ENCODE measurements around the gene KRT1.

Gene KRT1

GRCh38 chr12:52631676-52632459 is 48.3 kb downstream of the KRT1 start:
- no peak overlapping the region for H3K9ac ChIP-seq (ENCODE audit: low read depth, low read length)
- peaks cover 72% of the 10 kb centered on the region for H3K27me3 ChIP-seq (ENCODE audit: control insufficient read depth, insufficient read depth, low read length)
- no peak overlapping the region for H3K4me3 ChIP-seq (ENCODE audit: low read length)
- H3K4me1 ChIP-seq (ENCODE audit: control insufficient read depth, insufficient read depth, low read length) = no peaks in the 10 kb centered on the region
- no peak overlapping the region for H3K4me2 ChIP-seq (ENCODE audit: low read length)
- no peaks in the 10 kb centered on the region for H3K9me3 ChIP-seq (replicated peaks; ENCODE audit: low read length)
- no peaks in the 10 kb centered on the region for H3K36me3 ChIP-seq (ENCODE audit: insufficient read depth, low read length)

GRCh38 chr12:52631264-52631663 is 48.9 kb downstream of the KRT1 start:
- Histone ChIP-seq H3K36me3 (ENCODE audit: insufficient read depth, low read length) (no peaks in the 10 kb centered on the region), H3K4me1 (ENCODE audit: control insufficient read depth, insufficient read depth, low read length) (no peaks in the 10 kb centered on the region), H3K9me3 (replicated peaks; ENCODE audit: low read length) (no peaks in the 10 kb centered on the region), H3K27me3 (ENCODE audit: control insufficient read depth, insufficient read depth, low read length) (peaks cover 75% of the 10 kb centered on the region), H3K4me2 (ENCODE audit: low read length) (no peak overlapping the region), H3K4me3 (ENCODE audit: low read length) (no peak overlapping the region), H3K9ac (ENCODE audit: low read depth, low read length) (no peak overlapping the region)

- no peak overlapping the region for H3K9ac ChIP-seq (ENCODE audit: low read depth, low read length)
- peaks cover 77% of the 10 kb centered on the region for H3K27me3 ChIP-seq (ENCODE audit: control insufficient read depth, insufficient read depth, low read length)
- no peaks in the 10 kb centered on the region for H3K4me1 ChIP-seq (ENCODE audit: control insufficient read depth, insufficient read depth, low read length)
- H3K9me3 ChIP-seq (replicated peaks; ENCODE audit: low read length) = no peaks in the 10 kb centered on the region
- no peak overlapping the region for H3K4me2 ChIP-seq (ENCODE audit: low read length)
- no peak overlapping the region for H3K4me3 ChIP-seq (ENCODE audit: low read length)
- no peaks in the 10 kb centered on the region for H3K36me3 ChIP-seq (ENCODE audit: insufficient read depth, low read length)
Measured at GRCh38 chr12:52630599-52631200, 49.5 kb downstream of the KRT1 start.

- H3K27me3 ChIP-seq (ENCODE audit: control insufficient read depth, insufficient read depth, low read length) = peaks cover 78% of the 10 kb centered on the region
- H3K36me3 ChIP-seq (ENCODE audit: insufficient read depth, low read length) = no peaks in the 10 kb centered on the region
- no peaks in the 10 kb centered on the region for H3K4me1 ChIP-seq (ENCODE audit: control insufficient read depth, insufficient read depth, low read length)
- no peaks in the 10 kb centered on the region for H3K9me3 ChIP-seq (replicated peaks; ENCODE audit: low read length)
- no peak overlapping the region for H3K4me3 ChIP-seq (ENCODE audit: low read length)
- H3K9ac ChIP-seq (ENCODE audit: low read depth, low read length) = no peak overlapping the region
- no peak overlapping the region for H3K4me2 ChIP-seq (ENCODE audit: low read length)
Measured at GRCh38 chr12:52630008-52630500, 50.2 kb downstream of the KRT1 start.

- H3K4me1 ChIP-seq (ENCODE audit: control insufficient read depth, insufficient read depth, low read length) = no peaks in the 10 kb centered on the region
- H3K4me3 ChIP-seq (ENCODE audit: low read length) = no peak overlapping the region
- H3K36me3 ChIP-seq (ENCODE audit: insufficient read depth, low read length) = no peaks in the 10 kb centered on the region
- no peaks in the 10 kb centered on the region for H3K9me3 ChIP-seq (replicated peaks; ENCODE audit: low read length)
- peaks cover 72% of the 10 kb centered on the region for H3K27me3 ChIP-seq (ENCODE audit: control insufficient read depth, insufficient read depth, low read length)
- no peak overlapping the region for H3K9ac ChIP-seq (ENCODE audit: low read depth, low read length)
- H3K4me2 ChIP-seq (ENCODE audit: low read length) = no peak overlapping the region
Measured at GRCh38 chr12:52629281-52630007, 50.8 kb downstream of the KRT1 start.

- H3K4me2 ChIP-seq (ENCODE audit: low read length) = no peak overlapping the region
- H3K9ac ChIP-seq (ENCODE audit: low read depth, low read length) = no peak overlapping the region
- H3K4me3 ChIP-seq (ENCODE audit: low read length) = no peak overlapping the region
- H3K36me3 ChIP-seq (ENCODE audit: insufficient read depth, low read length) = no peaks in the 10 kb centered on the region
- H3K27me3 ChIP-seq (ENCODE audit: control insufficient read depth, insufficient read depth, low read length) = peaks cover 66% of the 10 kb centered on the region
- no peaks in the 10 kb centered on the region for H3K4me1 ChIP-seq (ENCODE audit: control insufficient read depth, insufficient read depth, low read length)
- no peaks in the 10 kb centered on the region for H3K9me3 ChIP-seq (replicated peaks; ENCODE audit: low read length)
Measured at GRCh38 chr12:52628841-52629240, 51.4 kb downstream of the KRT1 start.

GRCh38 chr12:52628111-52628507 is 52.1 kb downstream of the KRT1 start:
- H3K27me3 ChIP-seq (ENCODE audit: control insufficient read depth, insufficient read depth, low read length) = peaks cover 59% of the 10 kb centered on the region
- H3K9me3 ChIP-seq (replicated peaks; ENCODE audit: low read length) = no peaks in the 10 kb centered on the region
- no peak overlapping the region for H3K4me2 ChIP-seq (ENCODE audit: low read length)
- no peaks in the 10 kb centered on the region for H3K36me3 ChIP-seq (ENCODE audit: insufficient read depth, low read length)
- no peak overlapping the region for H3K4me3 ChIP-seq (ENCODE audit: low read length)
- H3K4me1 ChIP-seq (ENCODE audit: control insufficient read depth, insufficient read depth, low read length) = no peaks in the 10 kb centered on the region
- H3K9ac ChIP-seq (ENCODE audit: low read depth, low read length) = no peak overlapping the region

GRCh38 chr12:52627395-52628110 is 52.7 kb downstream of the KRT1 start:
- H3K27me3 ChIP-seq (ENCODE audit: control insufficient read depth, insufficient read depth, low read length) = peaks cover 61% of the 10 kb centered on the region

More at GRCh38 chr12:52627395-52628110, 52.7 kb downstream of the KRT1 start:
- no peak overlapping the region for H3K4me2 ChIP-seq (ENCODE audit: low read length)
- no peaks in the 10 kb centered on the region for H3K36me3 ChIP-seq (ENCODE audit: insufficient read depth, low read length)
- H3K9ac ChIP-seq (ENCODE audit: low read depth, low read length) = no peak overlapping the region
- H3K9me3 ChIP-seq (replicated peaks; ENCODE audit: low read length) = no peaks in the 10 kb centered on the region
- no peak overlapping the region for H3K4me3 ChIP-seq (ENCODE audit: low read length)
- H3K4me1 ChIP-seq (ENCODE audit: control insufficient read depth, insufficient read depth, low read length) = no peaks in the 10 kb centered on the region

All from skeletal muscle satellite cell (primary cell).